Spinal cord (tissue), 10 donors: ENCODE results near the gene IQGAP1. TPM values are rescaled to one million over a fixed set of nuclear protein-coding genes. Genes with fewer than 3 reads are reported as not detected.
"Not testable (repeated sequence)": the region's sequence is repeated elsewhere in the genome, so short reads cannot be mapped to it uniquely, and the experiment has no call there.

Source experiments
- DNase-seq, 6 donors: peaks; one replicate each; pipeline versions ENCODE4 v3.0.0 to v3.0.0-alpha.2; 2013 to 2015; ENCODE audit warnings: low spot score in 6 of 6, low read depth in 4 of 6
- H3K27ac ChIP-seq: one replicate; pipeline ENCODE4 v1.5.1; 2013; ENCODE audit warnings: low read depth, low read length, control low read depth
- H3K27me3 ChIP-seq: one replicate; pipeline ENCODE4 v1.6.1; 2013; ENCODE audit warnings: low read length; ENCODE audit not compliant: control insufficient read depth, insufficient read depth
- H3K36me3 ChIP-seq: one replicate; pipeline ENCODE4 v1.6.1; 2013; ENCODE audit warnings: low read length; ENCODE audit not compliant: control insufficient read depth, insufficient read depth
- H3K4me1 ChIP-seq: one replicate; pipeline ENCODE4 v1.6.1; 2013; ENCODE audit warnings: low read length; ENCODE audit not compliant: control insufficient read depth, insufficient read depth
- H3K4me3 ChIP-seq: one replicate; pipeline ENCODE4 v1.5.1; 2013; ENCODE audit warnings: low read depth, low read length, control low read depth
- H3K9me3 ChIP-seq: one replicate; pipeline ENCODE4 v1.6.1; 2013; ENCODE audit warnings: low read length; ENCODE audit not compliant: control insufficient read depth, insufficient read depth
- WGBS: methylation state at CpG from one replicate; pipeline ENCODE4 v1.1.5; 2013; ENCODE audit warnings: missing lambda C conversion rate; ENCODE audit not compliant: insufficient coverage; 5-methylcytosine and 5-hydroxymethylcytosine counted together
- polyA plus RNA-seq, 2 donors: library from polyadenylated mRNA; unstranded; fragments of 120-200 nt; gene quantifications; one replicate each; pipeline ENCODE4 v1.2.1, GENCODE V29; 2013; ENCODE audit not compliant: insufficient read length in 2 of 2
- total RNA-seq, 2 donors: library from RNA; depleted of rRNA in 1 of 2; stranded (reverse); fragments of 120-200 nt in 1 of 2; fragments of >200 nt in 1 of 2; gene quantifications; one replicate each; pipeline versions ENCODE4 v1.2.3 to v1.2.4, GENCODE V29; 2013 to 2014
- donor health status: healthy.

IQGAP1 gene
- total and polyA plus RNA-seq, 4 donors, result 33.8 to 126 (median 76.6) TPM

DNA sequence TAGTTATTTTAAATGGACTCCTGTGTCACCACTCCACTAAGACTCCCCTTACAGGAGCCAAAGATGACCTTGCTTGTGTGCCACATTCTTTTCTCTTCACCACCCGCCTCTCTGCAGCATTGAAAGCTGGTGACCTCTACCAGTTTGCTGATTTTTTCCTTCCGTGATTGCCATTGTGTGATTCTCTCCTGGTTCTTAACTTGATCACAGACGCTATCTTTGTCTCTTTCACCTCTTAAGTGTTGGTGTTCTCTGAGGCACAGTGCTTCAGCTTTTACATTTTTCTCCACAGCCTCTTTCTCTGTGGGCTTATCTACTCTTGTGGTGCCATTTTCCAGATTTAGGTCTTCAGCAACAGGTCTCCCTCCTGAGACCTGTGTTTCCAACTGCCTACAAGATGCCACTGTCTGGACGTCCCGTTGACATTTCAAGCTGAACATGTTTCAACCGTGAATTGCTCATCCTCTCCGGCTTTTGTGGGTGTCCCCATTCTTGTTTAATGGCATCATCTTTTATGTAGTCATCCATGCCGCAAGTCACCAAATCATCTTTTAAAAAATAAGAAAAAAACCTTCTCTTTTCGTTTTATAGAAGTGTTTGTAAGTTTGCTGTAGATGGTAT, 26.5 kb downstream of the IQGAP1 start:
- no peak for DNase-seq
- Histone ChIP-seq H3K9me3 (no peaks in the 10 kb centered on the region), H3K27ac (no peak overlapping the region), H3K4me1 (no peaks in the 10 kb centered on the region), H3K27me3 (no peaks in the 10 kb centered on the region), H3K4me3 (no peak overlapping the region), H3K36me3 (no peaks in the 10 kb centered on the region)
- WGBS, result 69% methylated on average over 6 of the region's 9 CpGs

DNA sequence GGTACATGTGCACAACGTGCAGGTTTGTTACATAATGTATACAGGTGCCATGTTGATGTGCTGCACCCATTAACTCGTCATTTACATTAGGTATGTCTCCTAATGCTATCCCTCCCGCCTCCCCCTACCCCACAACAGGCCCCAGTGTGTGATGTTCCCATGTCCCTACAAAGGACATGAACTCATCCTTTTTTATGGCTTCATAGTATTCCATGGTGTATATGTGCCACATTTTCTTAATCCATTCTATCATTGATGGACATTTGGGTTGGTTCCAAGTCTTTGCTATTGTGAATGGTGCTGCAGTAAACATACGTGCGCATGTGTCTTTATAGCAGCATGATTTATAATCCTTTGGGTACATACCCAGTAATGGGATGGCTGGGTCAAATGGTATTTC, 28.0 kb downstream of the IQGAP1 start:
- DNase-seq, H3K36me3 ChIP-seq, H3K4me3 ChIP-seq, H3K4me1 ChIP-seq, H3K27ac ChIP-seq, H3K9me3 ChIP-seq, H3K27me3 ChIP-seq: not testable (repeated sequence)
- 100% methylated on average over 2 of the region's 5 CpGs for WGBS

GRCh38 chr15:90418627-90419026, 30.6 kb downstream of the IQGAP1 start:
- 66% methylated on average over 3 of the region's 4 CpGs for WGBS
- H3K4me1 ChIP-seq, result peaks cover 3% of the 10 kb centered on the region
- no peaks in the 10 kb centered on the region for H3K36me3 ChIP-seq
- H3K27ac ChIP-seq, result no peak overlapping the region
- no peaks in the 10 kb centered on the region for H3K27me3 ChIP-seq
- no peaks in the 10 kb centered on the region for H3K9me3 ChIP-seq
- no peak for DNase-seq
- H3K4me3 ChIP-seq, result no peak overlapping the region

DNA sequence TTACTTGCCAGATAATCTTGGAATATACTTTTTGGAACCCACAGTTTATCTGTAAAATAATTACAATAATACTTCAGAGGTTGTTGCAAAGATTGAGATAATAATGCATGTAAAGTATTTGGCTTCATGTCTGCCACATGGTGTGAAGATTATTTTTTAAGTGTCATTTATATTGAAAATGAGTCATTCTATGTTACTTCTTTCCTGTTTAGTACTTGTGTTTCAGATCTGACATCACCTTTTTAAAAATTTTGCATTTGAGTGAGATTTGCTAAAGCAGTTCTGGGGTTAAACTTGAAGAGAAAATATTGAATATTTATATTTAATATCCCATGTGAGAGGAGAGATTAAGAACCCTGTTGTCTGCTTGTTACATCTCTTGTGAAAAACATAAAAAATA, 31.2 kb downstream of the IQGAP1 start:
- no peak for DNase-seq
- Histone ChIP-seq H3K27ac (no peak overlapping the region), H3K36me3 (no peaks in the 10 kb centered on the region), H3K27me3 (no peaks in the 10 kb centered on the region), H3K4me1 (peaks cover 3% of the 10 kb centered on the region), H3K9me3 (no peaks in the 10 kb centered on the region), H3K4me3 (no peak overlapping the region)

DNA sequence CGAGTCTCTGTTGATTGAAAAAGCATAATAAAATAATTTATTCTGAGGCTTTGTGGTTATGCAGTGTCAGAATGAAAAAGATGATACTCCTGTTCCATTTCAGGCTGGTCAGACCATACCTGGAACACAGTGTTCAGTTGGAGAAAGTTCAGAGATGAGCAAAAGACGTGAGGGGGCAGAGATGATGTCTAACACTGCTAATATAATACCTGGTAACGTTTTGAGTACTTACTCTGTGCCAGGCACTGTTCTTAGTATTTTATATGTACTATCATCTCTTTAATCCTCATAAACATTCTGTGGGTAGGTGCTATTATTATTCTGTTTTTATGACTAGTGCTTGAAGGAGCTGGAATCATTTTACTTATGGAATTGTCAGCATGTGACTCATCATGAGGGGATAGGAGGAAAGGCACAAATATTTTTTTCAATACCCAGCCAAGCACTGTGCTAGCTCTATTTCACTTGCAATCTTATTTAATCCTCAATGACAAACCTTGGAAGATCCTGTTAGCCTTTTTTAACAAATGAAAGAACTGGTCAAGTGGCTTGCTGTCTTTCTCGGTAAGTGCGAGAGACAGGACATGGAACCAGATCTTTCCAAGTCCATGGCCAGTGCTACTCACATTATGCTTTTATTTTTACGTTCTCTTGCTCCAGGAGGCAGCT, 31.8 kb downstream of the IQGAP1 start:
- 100% methylated on average over 1 of the region's 6 CpGs for WGBS
- H3K4me1 ChIP-seq, result peaks cover 4% of the 10 kb centered on the region
- no peak overlapping the region for H3K4me3 ChIP-seq
- no peaks in the 10 kb centered on the region for H3K27me3 ChIP-seq
- no peaks in the 10 kb centered on the region for H3K36me3 ChIP-seq
- no peaks in the 10 kb centered on the region for H3K9me3 ChIP-seq
- no peak overlapping the region for H3K27ac ChIP-seq
- peak in 1 of 6 donors; percentile 34 for DNase-seq

DNA sequence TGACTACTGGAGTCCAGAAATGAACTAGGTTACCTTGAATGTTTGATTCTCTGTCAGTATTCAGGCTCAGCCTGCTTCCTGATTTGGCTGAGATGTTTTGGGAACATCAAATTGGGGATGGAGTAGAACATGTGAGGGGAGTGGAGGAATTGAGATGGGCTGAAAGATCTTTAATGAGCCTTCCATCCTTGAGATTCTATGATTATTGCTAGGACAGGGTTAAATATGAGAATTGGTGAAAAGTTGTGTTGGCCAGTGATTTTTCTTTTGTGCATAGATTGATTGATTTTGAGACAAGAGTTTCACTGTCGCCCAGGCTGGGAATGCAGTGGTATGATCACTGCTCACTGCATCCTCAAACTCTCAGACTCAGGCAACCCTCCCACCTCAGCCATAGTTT, 32.4 kb downstream of the IQGAP1 start:
- H3K4me3 ChIP-seq, result no peak overlapping the region
- H3K27me3 ChIP-seq, result no peaks in the 10 kb centered on the region
- no peaks in the 10 kb centered on the region for H3K9me3 ChIP-seq
- H3K36me3 ChIP-seq, result no peaks in the 10 kb centered on the region
- no CpG with 5 or more reads among the region's 1 CpG for WGBS
- no peak for DNase-seq
- no peak overlapping the region for H3K27ac ChIP-seq
- H3K4me1 ChIP-seq, result peaks cover 7% of the 10 kb centered on the region

- no CpG with 5 or more reads among the region's 3 CpGs for WGBS
Measured at GRCh38 chr15:90421527-90421926, 33.5 kb downstream of the IQGAP1 start.

DNA sequence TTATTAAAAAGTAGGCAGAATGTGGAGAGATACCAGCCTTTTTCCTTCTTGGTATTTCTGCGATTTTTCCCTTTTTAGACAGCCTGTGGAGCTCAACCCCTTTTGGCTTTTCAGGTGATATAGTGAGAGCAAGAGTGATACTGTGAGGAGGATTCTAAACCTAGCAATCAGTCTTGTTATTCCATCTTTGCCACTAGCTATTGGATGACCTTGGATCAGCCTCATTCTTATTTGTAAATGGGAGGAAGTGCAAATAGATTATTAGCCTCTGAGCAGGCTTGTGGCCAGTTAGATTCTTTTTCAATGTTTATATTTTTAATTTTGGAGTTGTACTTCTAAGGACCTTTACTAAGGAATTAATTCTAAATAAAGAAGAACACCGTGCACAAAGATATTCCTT, 34.0 kb downstream of the IQGAP1 start:
- Histone ChIP-seq H3K4me3 (no peak overlapping the region), H3K4me1 (peaks cover 9% of the 10 kb centered on the region), H3K27ac (no peak overlapping the region), H3K9me3 (no peaks in the 10 kb centered on the region), H3K27me3 (no peaks in the 10 kb centered on the region), H3K36me3 (peaks cover 3% of the 10 kb centered on the region)
- DNase-seq, result no peak
- no CpG with 5 or more reads among the region's 2 CpGs for WGBS

More at GRCh38 chr15:90421527-90421926, 33.5 kb downstream of the IQGAP1 start:
- Histone ChIP-seq H3K9me3 (no peaks in the 10 kb centered on the region), H3K36me3 (peaks cover 1% of the 10 kb centered on the region), H3K4me1 (peaks cover 9% of the 10 kb centered on the region), H3K27me3 (no peaks in the 10 kb centered on the region), H3K27ac (no peak overlapping the region), H3K4me3 (no peak overlapping the region)
- DNase-seq, result no peak

DNA sequence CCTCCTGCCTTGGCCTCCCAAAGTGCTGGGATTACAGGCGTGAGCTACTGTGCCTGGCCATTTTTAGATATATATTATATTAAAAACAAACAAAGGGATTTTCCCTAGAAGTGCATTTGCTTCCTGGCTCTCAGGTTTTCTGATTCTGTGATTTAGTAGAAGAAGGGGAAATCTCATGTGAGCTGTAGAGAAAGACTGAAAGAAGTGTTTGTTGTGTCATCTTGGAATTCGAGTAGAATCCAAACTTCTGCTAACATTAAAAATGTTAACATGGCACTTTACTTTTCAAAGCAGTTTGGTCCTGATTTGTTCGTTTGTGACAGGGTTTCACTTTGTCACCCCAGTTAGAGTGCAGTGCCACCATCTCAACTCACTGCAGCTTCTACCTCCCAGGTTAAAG, 34.9 kb downstream of the IQGAP1 start:
- 88% methylated on average over 1 of the region's 3 CpGs for WGBS
- Histone ChIP-seq H3K27me3 (no peaks in the 10 kb centered on the region), H3K9me3 (no peaks in the 10 kb centered on the region), H3K36me3 (peaks cover 3% of the 10 kb centered on the region), H3K27ac (no peak overlapping the region), H3K4me1 (peaks cover 9% of the 10 kb centered on the region), H3K4me3 (no peak overlapping the region)
- no peak for DNase-seq

- peaks cover 9% of the 10 kb centered on the region for H3K4me1 ChIP-seq
- WGBS, result no CpG with 5 or more reads among the region's 4 CpGs
- H3K4me3 ChIP-seq, result no peak overlapping the region
- H3K36me3 ChIP-seq, result peaks cover 8% of the 10 kb centered on the region
- no peaks in the 10 kb centered on the region for H3K9me3 ChIP-seq
- H3K27ac ChIP-seq, result no peak overlapping the region
- no peak for DNase-seq
- no peaks in the 10 kb centered on the region for H3K27me3 ChIP-seq
Measured at GRCh38 chr15:90423801-90424319, 35.8 kb downstream of the IQGAP1 start.
